HUES64 (cell line): ENCODE data around the gene TENM4.

Experiments
- H3K27ac ChIP-seq: 2 replicates; pipeline ENCODE4 v1.7.0; 2013; ENCODE audit warnings: low read depth, low read length, inconsistent platforms
- H3K27me3 ChIP-seq: 2 replicates; pipeline ENCODE4 v1.6.1; 2013; ENCODE audit warnings: mild to moderate bottlenecking, low read length; ENCODE audit not compliant: insufficient read depth
- H3K36me3 ChIP-seq: 2 replicates; pipeline ENCODE4 v1.6.1; 2013; ENCODE audit warnings: mild to moderate bottlenecking, low read length; ENCODE audit not compliant: insufficient read depth
- H3K4me1 ChIP-seq: 2 replicates; pipeline ENCODE4 v1.6.1; 2013; ENCODE audit warnings: mild to moderate bottlenecking, low read length, moderate library complexity; ENCODE audit not compliant: insufficient read depth
- H3K4me3 ChIP-seq: 2 replicates; pipeline ENCODE4 v1.5.1; 2013; ENCODE audit warnings: mild to moderate bottlenecking, low read length, moderate library complexity
- H3K9ac ChIP-seq: 2 replicates; pipeline ENCODE4 v1.6.1; 2013; ENCODE audit warnings: mild to moderate bottlenecking, low read depth, low read length
- H3K9me3 ChIP-seq: 2 replicates; pipeline ENCODE4 v1.6.1; 2013; ENCODE audit warnings: low read depth, low read length; ENCODE audit not compliant: insufficient read depth
- WGBS: fragments of 150-250, 120-280 bp; methylation state at CpG from one replicate; pipeline ENCODE4 v1.1.7; 2013; ENCODE audit warnings: missing lambda C conversion rate; 5-methylcytosine and 5-hydroxymethylcytosine counted together

TENM4 gene

DNA sequence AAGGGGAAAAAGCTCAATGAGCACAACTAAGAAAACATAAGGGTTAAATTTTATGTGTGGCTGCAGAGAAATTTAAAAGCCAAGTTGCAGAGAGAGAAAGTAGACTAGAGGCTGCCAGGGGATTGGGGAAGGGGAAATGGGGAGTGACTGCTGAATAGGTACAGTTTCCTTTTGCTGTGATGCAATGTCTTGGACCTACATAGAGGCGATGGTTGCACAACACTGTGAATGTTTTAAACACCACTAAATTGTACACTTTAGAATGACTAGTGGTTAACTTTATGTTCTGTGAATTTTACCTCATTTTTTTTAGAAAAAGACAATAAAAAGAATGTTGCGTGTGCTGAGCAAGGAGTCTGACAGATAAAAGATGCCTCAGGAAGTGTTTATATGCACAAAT is 36.5 kb downstream of the TENM4 start:
- Histone ChIP-seq H3K27ac (no peak overlapping the region), H3K27me3 (no peaks in the 10 kb centered on the region), H3K9ac (no peak overlapping the region), H3K4me1 (0 out of 2 replicates have a peak, but pooled peaks cover 4% of the 10 kb centered on the region), H3K9me3 (no peaks in the 10 kb centered on the region), H3K4me3 (no peak overlapping the region), H3K36me3 (no peaks in the 10 kb centered on the region)
- 100% methylated on average over 2 of the region's 2 CpGs for WGBS

DNA sequence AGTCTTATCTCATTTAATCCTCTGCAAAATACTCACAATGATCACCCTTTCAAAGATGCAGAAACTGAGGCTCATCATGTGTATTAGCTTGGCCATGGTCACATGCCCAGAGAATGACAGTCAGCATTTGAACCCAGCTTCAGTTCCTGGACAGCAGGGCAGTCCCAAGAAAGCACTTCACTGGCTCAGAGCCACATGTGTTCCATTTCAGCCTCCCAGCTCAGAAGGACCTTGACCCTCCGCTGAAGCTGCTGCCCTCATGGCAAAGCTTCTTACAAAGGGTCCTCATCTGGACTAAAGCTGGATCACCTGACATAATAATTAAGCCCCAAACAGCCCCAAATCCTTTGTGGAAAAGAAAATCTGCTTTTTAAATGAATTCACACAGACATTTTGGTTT is 37.0 kb downstream of the TENM4 start:
- H3K4me1 ChIP-seq, result 0 out of 2 replicates have a peak, but pooled peaks cover 4% of the 10 kb centered on the region
- H3K4me3 ChIP-seq, result no peak overlapping the region
- 90% methylated on average over 1 of the region's 1 CpG for WGBS
- H3K36me3 ChIP-seq, result no peaks in the 10 kb centered on the region
- no peak overlapping the region for H3K9ac ChIP-seq
- H3K9me3 ChIP-seq, result no peaks in the 10 kb centered on the region
- no peak overlapping the region for H3K27ac ChIP-seq
- no peaks in the 10 kb centered on the region for H3K27me3 ChIP-seq

DNA sequence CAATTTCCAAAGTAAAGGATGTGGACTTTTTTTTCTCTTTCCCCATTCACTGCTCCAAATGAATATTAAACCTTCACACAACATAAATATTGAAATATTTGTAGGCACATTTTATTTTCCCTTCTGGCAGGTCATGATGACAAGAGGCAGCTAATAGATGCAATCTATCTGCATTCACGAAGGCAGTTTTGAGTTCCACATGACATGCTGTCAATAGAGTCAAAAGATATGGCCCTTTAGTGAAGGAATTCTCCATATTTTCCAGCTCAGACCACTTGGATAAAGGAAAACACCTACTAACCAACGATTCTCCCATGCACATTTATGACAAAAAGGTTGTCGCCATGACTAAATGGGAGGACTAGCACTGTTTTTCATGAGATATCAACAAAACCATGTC is 37.9 kb downstream of the TENM4 start:
- Histone ChIP-seq H3K9me3 (no peaks in the 10 kb centered on the region), H3K27ac (no peak overlapping the region), H3K9ac (no peak overlapping the region), H3K27me3 (no peaks in the 10 kb centered on the region), H3K4me1 (0 out of 2 replicates have a peak, but pooled peaks cover 4% of the 10 kb centered on the region), H3K4me3 (no peak overlapping the region), H3K36me3 (no peaks in the 10 kb centered on the region)
- 92% methylated on average over 3 of the region's 3 CpGs for WGBS

DNA sequence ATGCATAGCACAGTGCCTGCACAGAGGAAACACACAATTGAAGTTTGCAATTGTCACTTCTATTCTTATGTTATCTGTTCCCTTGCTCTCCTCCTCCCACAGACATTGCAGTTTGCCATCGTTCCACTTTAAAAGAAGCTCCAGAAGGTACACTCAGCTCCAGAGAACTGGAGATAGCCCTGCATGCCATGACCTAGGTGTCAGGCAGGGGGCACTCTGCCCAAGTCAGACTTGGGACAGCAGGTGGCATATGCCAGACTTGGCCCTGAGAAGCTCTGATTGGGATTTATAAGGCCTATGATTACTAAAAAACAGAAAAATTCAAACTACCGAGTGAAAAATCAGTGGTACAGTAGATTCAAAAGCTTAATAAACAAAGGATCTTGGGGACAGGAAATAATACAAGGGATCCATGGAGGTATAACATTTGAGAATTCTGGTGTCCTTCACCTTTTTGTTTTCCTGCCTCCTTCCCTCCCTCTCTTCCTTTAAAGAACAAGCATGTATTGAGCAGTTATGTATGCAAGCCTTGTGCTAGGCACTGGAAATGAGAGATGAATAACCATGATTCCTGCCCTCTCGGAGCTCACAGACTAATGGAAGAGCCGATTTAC is 40.0 kb downstream of the TENM4 start:
- H3K9me3 ChIP-seq, result no peaks in the 10 kb centered on the region
- no peaks in the 10 kb centered on the region for H3K27me3 ChIP-seq
- H3K4me3 ChIP-seq, result no peak overlapping the region
- H3K27ac ChIP-seq, result no peak overlapping the region
- 0 out of 2 replicates have a peak, but pooled peaks cover 4% of the 10 kb centered on the region for H3K4me1 ChIP-seq
- H3K9ac ChIP-seq, result no peak overlapping the region
- 84% methylated on average over 4 of the region's 4 CpGs for WGBS
- H3K36me3 ChIP-seq, result no peaks in the 10 kb centered on the region

DNA sequence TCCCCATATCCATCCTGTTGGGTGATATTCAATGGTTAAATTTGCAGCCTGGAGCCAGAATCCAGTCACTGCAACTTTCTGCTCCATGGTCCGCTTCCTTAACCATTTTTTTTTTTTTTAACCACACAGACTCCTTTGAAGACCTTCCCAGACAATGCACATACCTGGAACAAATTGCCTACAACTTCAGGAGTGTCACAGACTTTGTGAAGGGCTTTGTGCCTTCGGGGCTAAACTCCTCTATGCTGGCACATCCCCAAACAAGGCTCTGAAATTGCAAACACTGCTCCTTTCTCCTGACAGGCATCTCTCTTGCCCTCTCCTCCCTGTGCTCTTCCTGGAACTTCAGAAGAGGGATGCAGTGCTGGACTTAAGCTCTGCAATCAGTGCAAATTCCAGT is 40.6 kb downstream of the TENM4 start:
- Histone ChIP-seq H3K27me3 (no peaks in the 10 kb centered on the region), H3K27ac (no peak overlapping the region), H3K9me3 (no peaks in the 10 kb centered on the region), H3K9ac (no peak overlapping the region), H3K4me1 (0 out of 2 replicates have a peak, but pooled peaks cover 4% of the 10 kb centered on the region), H3K36me3 (no peaks in the 10 kb centered on the region), H3K4me3 (no peak overlapping the region)
- 83% methylated on average over 2 of the region's 2 CpGs for WGBS

DNA sequence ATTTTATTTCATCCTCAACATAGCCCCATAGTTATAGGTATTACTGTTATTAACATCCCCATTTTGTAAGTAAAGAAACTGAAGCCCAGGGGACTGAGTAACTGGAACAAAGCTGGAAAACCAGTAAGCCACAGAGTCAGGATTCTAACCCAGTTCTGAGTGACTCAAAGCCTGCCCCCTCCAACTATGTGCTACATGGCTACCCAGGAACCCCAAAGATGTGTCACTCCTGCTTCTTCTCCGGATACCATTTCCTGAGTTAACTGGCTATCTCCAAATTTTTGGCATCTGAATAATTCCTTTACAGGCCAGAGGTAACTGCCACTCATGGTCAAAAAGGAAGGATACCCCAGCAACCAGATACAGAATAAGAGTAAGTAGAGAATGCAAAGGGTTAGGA is 43.6 kb downstream of the TENM4 start:
- no peaks in the 10 kb centered on the region for H3K9me3 ChIP-seq
- H3K9ac ChIP-seq, result no peak overlapping the region
- H3K27ac ChIP-seq, result no peak overlapping the region
- no peak overlapping the region for H3K4me3 ChIP-seq
- peaks cover 27% of the 10 kb centered on the region for H3K4me1 ChIP-seq
- H3K36me3 ChIP-seq, result no peaks in the 10 kb centered on the region
- H3K27me3 ChIP-seq, result no peaks in the 10 kb centered on the region
- 91% methylated on average over 1 of the region's 1 CpG for WGBS

DNA sequence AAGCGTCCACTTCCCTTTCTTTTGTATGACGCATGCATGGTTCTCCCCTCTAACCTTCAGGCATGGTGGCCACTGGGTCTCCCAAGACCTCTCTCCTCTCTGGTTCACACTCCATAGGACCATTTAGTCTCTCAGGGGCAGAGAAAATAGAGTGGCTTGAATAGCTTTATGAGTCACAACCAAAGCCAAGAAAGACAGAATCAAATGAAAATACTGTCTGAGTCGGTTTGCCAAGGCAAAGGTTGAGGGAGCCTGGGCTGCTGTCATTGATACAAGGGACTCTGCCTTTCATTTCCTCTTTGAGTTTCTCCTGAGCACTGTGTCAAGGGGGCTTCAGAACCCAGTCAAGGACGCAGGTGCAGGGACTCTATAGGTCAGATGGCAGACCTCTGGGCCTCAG is 44.2 kb downstream of the TENM4 start:
- Histone ChIP-seq H3K27me3 (no peaks in the 10 kb centered on the region), H3K27ac (no peak overlapping the region), H3K9me3 (no peaks in the 10 kb centered on the region), H3K36me3 (no peaks in the 10 kb centered on the region), H3K9ac (no peak overlapping the region), H3K4me3 (no peak overlapping the region), H3K4me1 (peaks cover 27% of the 10 kb centered on the region)
- WGBS, result 92% methylated on average over 4 of the region's 4 CpGs

DNA sequence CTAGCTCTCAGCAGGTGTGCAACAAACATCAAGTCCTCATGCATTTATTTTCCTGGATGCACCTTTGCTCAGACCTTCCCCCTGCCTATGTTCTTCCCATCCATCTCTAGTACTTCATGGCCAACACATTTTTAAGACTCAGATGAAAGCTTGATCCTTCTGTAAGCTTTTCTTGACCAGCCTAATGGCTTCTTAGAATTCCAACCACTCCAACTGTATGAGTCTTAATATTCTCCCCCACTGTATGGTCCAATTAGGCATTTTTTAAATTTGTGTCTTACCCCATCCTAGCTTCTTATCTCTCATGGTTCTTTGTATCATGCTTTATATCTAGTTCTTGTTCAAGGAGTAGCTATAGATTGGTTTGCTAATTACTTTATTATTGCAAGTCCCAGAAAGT is 44.8 kb downstream of the TENM4 start:
- H3K27ac ChIP-seq, result no peak overlapping the region
- H3K4me3 ChIP-seq, result no peak overlapping the region
- peaks cover 27% of the 10 kb centered on the region for H3K4me1 ChIP-seq

DNA sequence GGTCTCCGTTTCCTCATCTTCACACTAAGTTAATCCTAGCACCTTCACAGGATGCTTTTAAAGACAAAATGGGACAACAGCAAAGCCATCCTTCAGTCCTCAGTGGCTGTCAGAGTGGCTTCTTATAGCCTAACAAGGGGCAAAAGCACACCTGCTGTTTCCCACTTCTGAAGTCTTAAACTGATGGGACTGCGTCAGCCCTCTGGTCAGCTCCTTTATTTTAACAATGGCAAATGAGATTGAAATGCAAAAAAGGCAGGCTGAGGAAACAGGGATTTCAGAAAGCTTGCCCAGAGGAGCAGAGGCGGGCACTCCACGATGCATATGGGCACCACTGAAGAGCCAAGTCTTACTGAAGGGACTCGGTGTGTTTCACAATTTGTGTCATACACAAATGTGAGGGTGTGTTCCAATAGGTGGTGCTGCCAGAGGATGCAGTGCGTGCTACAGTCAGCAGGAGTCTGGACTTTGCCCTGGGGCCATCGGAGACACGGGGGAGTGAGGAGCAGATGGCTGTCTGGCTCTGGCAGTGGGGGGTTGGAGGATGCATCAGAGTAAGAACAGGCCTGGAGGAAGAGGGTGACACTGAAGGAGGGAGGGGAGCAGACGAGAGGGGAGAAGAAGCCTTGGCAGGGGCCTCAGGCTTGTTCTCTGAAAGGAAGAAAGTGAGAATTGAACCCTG is 47.3 kb downstream of the TENM4 start:
- H3K36me3 ChIP-seq, result no peaks in the 10 kb centered on the region

More for the DNA sequence above, 44.8 kb downstream of the TENM4 start:
- no peaks in the 10 kb centered on the region for H3K9me3 ChIP-seq
- no peaks in the 10 kb centered on the region for H3K27me3 ChIP-seq
- H3K36me3 ChIP-seq, result no peaks in the 10 kb centered on the region
- no peak overlapping the region for H3K9ac ChIP-seq

DNA sequence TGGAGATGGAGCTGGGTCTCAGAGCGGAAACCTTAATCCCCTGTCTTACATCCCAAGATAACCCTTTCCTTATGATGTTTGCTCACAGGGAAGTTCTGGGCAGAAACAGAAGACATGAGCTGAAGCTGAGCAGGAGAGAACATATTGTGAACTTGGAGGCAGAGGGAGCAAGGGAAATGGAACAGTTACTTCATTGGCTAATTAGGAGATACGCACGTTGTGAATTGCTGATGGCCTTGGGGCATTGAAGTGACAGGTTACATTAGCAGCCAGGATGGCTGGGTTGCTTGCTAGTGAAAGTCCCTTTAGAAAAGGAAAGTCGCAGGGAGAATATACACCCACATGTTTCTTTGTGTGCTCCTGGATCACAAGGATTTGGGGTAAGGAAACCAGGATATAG is 48.7 kb downstream of the TENM4 start:
- Histone ChIP-seq H3K27me3 (no peaks in the 10 kb centered on the region), H3K4me1 (peaks cover 23% of the 10 kb centered on the region), H3K36me3 (no peaks in the 10 kb centered on the region), H3K9me3 (no peaks in the 10 kb centered on the region), H3K27ac (no peak overlapping the region), H3K9ac (no peak overlapping the region), H3K4me3 (no peak overlapping the region)
- WGBS, result 55% methylated on average over 3 of the region's 4 CpGs

More for the DNA sequence above, 47.3 kb downstream of the TENM4 start:
- peaks cover 23% of the 10 kb centered on the region for H3K4me1 ChIP-seq
- no peak overlapping the region for H3K27ac ChIP-seq
- no peak overlapping the region for H3K4me3 ChIP-seq
- no peak overlapping the region for H3K9ac ChIP-seq
- 9% methylated on average over 9 of the region's 9 CpGs for WGBS
- H3K27me3 ChIP-seq, result no peaks in the 10 kb centered on the region
- H3K9me3 ChIP-seq, result no peaks in the 10 kb centered on the region

DNA sequence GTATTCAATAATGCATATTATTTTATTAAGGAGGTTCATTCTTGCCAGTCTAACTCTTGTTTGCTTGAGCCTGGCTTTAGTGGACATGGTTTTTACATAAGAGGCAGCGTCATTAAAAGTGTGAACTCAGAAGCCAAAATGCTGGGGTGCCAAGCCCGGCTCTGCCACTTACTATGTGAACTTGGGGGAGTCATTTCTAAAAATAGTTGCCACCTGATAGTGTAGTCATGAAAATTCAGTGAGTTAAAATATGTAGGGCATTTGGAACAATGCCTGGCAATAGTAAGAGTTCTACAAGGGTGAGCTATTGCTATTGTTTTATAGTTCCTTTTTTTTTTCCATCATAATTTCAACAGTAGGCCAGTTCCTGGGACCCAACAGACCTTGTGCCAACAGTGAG is 49.9 kb downstream of the TENM4 start:
- Histone ChIP-seq H3K4me3 (no peak overlapping the region), H3K9ac (no peak overlapping the region), H3K36me3 (no peaks in the 10 kb centered on the region), H3K9me3 (no peaks in the 10 kb centered on the region), H3K27me3 (no peaks in the 10 kb centered on the region), H3K27ac (no peak overlapping the region), H3K4me1 (peaks cover 23% of the 10 kb centered on the region)
- WGBS, result 67% methylated on average over 2 of the region's 2 CpGs
